CD4-positive, alpha-beta memory T cell (primary cell): ENCODE data around the gene MCM3AP. TPM values are rescaled to one million over a fixed set of nuclear protein-coding genes. Genes with fewer than 3 reads are reported as not detected.
"Not testable (repeated sequence)": the region's sequence is repeated elsewhere in the genome, so short reads cannot be mapped to it uniquely, and the experiment has no call there.

ENCODE experiments used
- CTCF ChIA-PET: fragments of 350-600 bp; sonication (Branson Sonifier 250); formaldehyde crosslinking; loops from one replicate; lab custom pipeline; 2021; ENCODE audit warnings: inconsistent platforms; ENCODE audit not compliant: partially characterized antibody; lab: Charles Lee
- POLR2A ChIA-PET: fragments of 350-600 bp; sonication (Branson Sonifier 250); formaldehyde crosslinking; loops from one replicate; lab custom pipeline; 2021; ENCODE audit not compliant: partially characterized antibody; lab: Charles Lee
- DNase-seq, 5 donors: peaks; one replicate each; pipeline versions ENCODE4 v3.0.0 to v3.0.0-alpha.2; 2020 to 2022; ENCODE audit warnings: mixed read lengths in 1 of 5
- H3K27ac ChIP-seq: one replicate; pipeline ENCODE4 v1.7.0; 2013; ENCODE audit warnings: low read depth, low read length
- H3K27me3 ChIP-seq: 2 replicates; pipeline ENCODE4 v1.7.0; 2013; ENCODE audit warnings: mild to moderate bottlenecking, low read length, moderate library complexity; ENCODE audit not compliant: insufficient read depth
- H3K36me3 ChIP-seq: 2 replicates; pipeline ENCODE4 v1.7.0; 2013; ENCODE audit warnings: mild to moderate bottlenecking, low read length, moderate library complexity; ENCODE audit not compliant: insufficient read depth
- H3K4me1 ChIP-seq: 2 replicates; pipeline ENCODE4 v1.7.0; 2013; ENCODE audit warnings: mild to moderate bottlenecking, low read length, moderate library complexity; ENCODE audit not compliant: insufficient read depth
- H3K4me3 ChIP-seq, 2 donors: one replicate each; pipeline ENCODE4 v1.7.0; 2013; ENCODE audit warnings: low read length in 2 of 2, mild to moderate bottlenecking in 1 of 2
- H3K9me3 ChIP-seq, 2 donors: one replicate each; pipeline ENCODE4 v1.7.0; 2013; ENCODE audit warnings: low read length in 2 of 2, control low read depth in 1 of 2; ENCODE audit not compliant: control insufficient read depth in 1 of 2
- H3K27ac Mint-ChIP-seq, 7 donors: one replicate each; pipeline ENCODE4 v1.8.0; 2020 to 2021; ENCODE audit warnings: mixed read lengths in 7 of 7, mild to moderate bottlenecking in 6 of 7, inconsistent platforms in 3 of 7, moderate library complexity in 3 of 7
- H3K27me3 Mint-ChIP-seq, 2 donors: one replicate each; pipeline ENCODE4 v1.8.0; 2020 to 2021; ENCODE audit warnings: mixed read lengths in 2 of 2
- H3K36me3 Mint-ChIP-seq, 2 donors: one replicate each; pipeline ENCODE4 v1.8.0; 2020 to 2021; ENCODE audit warnings: mixed read lengths in 2 of 2, inconsistent platforms in 1 of 2, mild to moderate bottlenecking in 1 of 2
- H3K4me1 Mint-ChIP-seq, 4 donors: one replicate each; pipeline ENCODE4 v1.8.0; 2020 to 2021; ENCODE audit warnings: mixed read lengths in 4 of 4, mild to moderate bottlenecking in 1 of 4
- H3K4me3 Mint-ChIP-seq, 8 donors: one replicate each; pipeline ENCODE4 v1.8.0; 2020 to 2021; ENCODE audit warnings: mixed read lengths in 8 of 8, mild to moderate bottlenecking in 7 of 8, moderate library complexity in 6 of 8, inconsistent platforms in 3 of 8
- H3K9me3 Mint-ChIP-seq, 8 donors: one replicate each; pipeline ENCODE4 v1.8.0; 2020 to 2021; ENCODE audit warnings: mixed read lengths in 8 of 8, mild to moderate bottlenecking in 5 of 8, inconsistent platforms in 3 of 8, moderate library complexity in 1 of 8
- intact Hi-C: fragments of 100-400 bp; cut with micrococcal nuclease; formaldehyde crosslinking; loops from one replicate; pipeline ENCODE4 v1.15.1; 2023
- polyA plus RNA-seq, 2 donors: library from polyadenylated mRNA; unstranded; fragments of 300-500 nt; fragmentation: Illumina TruSeq; gene quantifications; one replicate each; pipeline ENCODE4 v1.2.3, GENCODE V29; 2021
- total RNA-seq, 2 experiments: library from RNA; stranded (reverse); gene quantifications; one replicate each; pipeline ENCODE4 v1.2.3, GENCODE V29; 2021

MCM3AP gene
- total and polyA plus RNA-seq, 4 experiments from 2014 or later = 14.9 to 168 (median 100) TPM

GRCh38 chr21:46202592-46203202, 82.7 kb downstream of the MCM3AP start:
- H3K27me3 ChIP-seq = no peaks in the 10 kb centered on the region
- ChIA-PET CTCF (no interaction called here), POLR2A (no interaction called here)
- peak in 1 of 5 donors; percentile 11 for DNase-seq
- H3K4me3 Mint-ChIP-seq = no peak overlapping the region
- H3K4me1 Mint-ChIP-seq = no peaks in the 10 kb centered on the region
- H3K27ac Mint-ChIP-seq = peak overlapping the region in 5 of 7 donors; percentile 20 to 74 (median 27)
- no peaks in the 10 kb centered on the region for H3K9me3 ChIP-seq
- peaks cover 0 to 3% (median 0%) of the 10 kb centered on the region in 8 donors for H3K9me3 Mint-ChIP-seq
- H3K27ac ChIP-seq = no peak overlapping the region
- no peaks in the 10 kb centered on the region for H3K4me1 ChIP-seq
- H3K27me3 Mint-ChIP-seq = no peaks in the 10 kb centered on the region
- H3K4me3 ChIP-seq = no peak overlapping the region
- peaks cover 47% of the 10 kb centered on the region for H3K36me3 ChIP-seq
- peaks cover 43 to 64% of the 10 kb centered on the region in 2 donors for H3K36me3 Mint-ChIP-seq
- intact Hi-C loops = no loop called here

- peaks cover 55 to 69% of the 10 kb centered on the region in 2 donors for H3K36me3 Mint-ChIP-seq
- not testable (repeated sequence) for H3K27me3 Mint-ChIP-seq
These were observed 84.3 kb downstream of the MCM3AP start for GRCh38 chr21:46200877-46201803.

GRCh38 chr21:46199436-46200373, 85.7 kb downstream of the MCM3AP start:
- H3K36me3 Mint-ChIP-seq = peaks cover 50 to 60% of the 10 kb centered on the region in 2 donors
- POLR2A ChIA-PET = no interaction called here
- H3K4me3 ChIP-seq = no peak overlapping the region
- H3K9me3 Mint-ChIP-seq = peaks cover 0 to 5% (median 0%) of the 10 kb centered on the region in 8 donors
- no peaks in the 10 kb centered on the region for H3K27me3 ChIP-seq
- H3K4me3 Mint-ChIP-seq = no peak overlapping the region
- H3K4me1 Mint-ChIP-seq = no peaks in the 10 kb centered on the region
- CTCF ChIA-PET = no interaction called here
- no peaks in the 10 kb centered on the region for H3K4me1 ChIP-seq
- no peak for DNase-seq
- intact Hi-C loops = no loop called here
- H3K9me3 ChIP-seq = no peaks in the 10 kb centered on the region
- no peak overlapping the region for H3K27ac ChIP-seq
- H3K27me3 Mint-ChIP-seq = no peaks in the 10 kb centered on the region
- H3K36me3 ChIP-seq = peaks cover 33% of the 10 kb centered on the region
- H3K27ac Mint-ChIP-seq = peak overlapping the region in 1 of 7 donors; percentile 71

More at GRCh38 chr21:46200877-46201803, 84.3 kb downstream of the MCM3AP start:
- CTCF ChIA-PET = interaction anchor here (0.6 kb wide), 1 partner anchor 10 kb away, joined by 3 read pairs; no protein-coding TSS in a partner anchor
- H3K27ac ChIP-seq, H3K4me3 Mint-ChIP-seq, H3K9me3 ChIP-seq, DNase-seq, H3K4me1 ChIP-seq, H3K27me3 ChIP-seq, H3K4me1 Mint-ChIP-seq, intact Hi-C loops, POLR2A ChIA-PET, H3K9me3 Mint-ChIP-seq, H3K4me3 ChIP-seq: not testable (repeated sequence)
- peaks cover 35% of the 10 kb centered on the region for H3K36me3 ChIP-seq
- peak overlapping the region in 2 of 7 donors; percentile 4 to 59 for H3K27ac Mint-ChIP-seq

GRCh38 chr21:46196733-46197132, 88.7 kb downstream of the MCM3AP start:
- H3K27ac Mint-ChIP-seq = no peak overlapping the region
- H3K27me3 ChIP-seq = no peaks in the 10 kb centered on the region
- no peak for DNase-seq
- H3K36me3 ChIP-seq = peaks cover 32% of the 10 kb centered on the region
- intact Hi-C loops = no loop called here
- CTCF ChIA-PET = no interaction called here
- H3K9me3 ChIP-seq = no peaks in the 10 kb centered on the region
- no peak overlapping the region for H3K4me3 ChIP-seq
- H3K4me1 ChIP-seq = no peaks in the 10 kb centered on the region
- H3K36me3 Mint-ChIP-seq = peaks cover 56 to 57% of the 10 kb centered on the region in 2 donors
- no peak overlapping the region for H3K4me3 Mint-ChIP-seq
- H3K9me3 Mint-ChIP-seq = peaks cover 0 to 5% (median 0%) of the 10 kb centered on the region in 8 donors
- no peaks in the 10 kb centered on the region for H3K4me1 Mint-ChIP-seq
- POLR2A ChIA-PET = no interaction called here
- no peak overlapping the region for H3K27ac ChIP-seq
- no peaks in the 10 kb centered on the region for H3K27me3 Mint-ChIP-seq

GRCh38 chr21:46195595-46196195, 89.7 kb downstream of the MCM3AP start:
- Histone ChIP-seq H3K27ac (no peak overlapping the region), H3K27me3 (no peaks in the 10 kb centered on the region), H3K36me3 (peaks cover 30% of the 10 kb centered on the region), H3K4me1 (no peaks in the 10 kb centered on the region), H3K9me3 (no peaks in the 10 kb centered on the region), H3K4me3 (no peak overlapping the region)
- peaks cover 55% of the 10 kb centered on the region in 2 donors for H3K36me3 Mint-ChIP-seq
- intact Hi-C loops = no loop called here
- ChIA-PET POLR2A (no interaction called here), CTCF (no interaction called here)
- H3K27ac Mint-ChIP-seq = peak overlapping the region in 1 of 7 donors; percentile 37
- H3K9me3 Mint-ChIP-seq = peaks cover 0 to 5% (median 0%) of the 10 kb centered on the region in 8 donors
- no peak for DNase-seq
- H3K4me3 Mint-ChIP-seq = no peak overlapping the region
- no peaks in the 10 kb centered on the region for H3K4me1 Mint-ChIP-seq
- H3K27me3 Mint-ChIP-seq = no peaks in the 10 kb centered on the region

GRCh38 chr21:46194374-46195334, 90.8 kb downstream of the MCM3AP start:
- H3K27me3 ChIP-seq = no peaks in the 10 kb centered on the region
- H3K27ac Mint-ChIP-seq = peak overlapping the region in 3 of 7 donors; percentile 37 to 69 (median 47)
- peaks cover 0 to 4% (median 0%) of the 10 kb centered on the region in 8 donors for H3K9me3 Mint-ChIP-seq
- H3K4me3 Mint-ChIP-seq = no peak overlapping the region
- no peak for DNase-seq
- H3K4me1 ChIP-seq = no peaks in the 10 kb centered on the region
- peaks cover 19% of the 10 kb centered on the region for H3K36me3 ChIP-seq
- no peak overlapping the region for H3K4me3 ChIP-seq
- H3K9me3 ChIP-seq = no peaks in the 10 kb centered on the region
- ChIA-PET POLR2A (no interaction called here), CTCF (no interaction called here)
- intact Hi-C loops = no loop called here
- H3K4me1 Mint-ChIP-seq = no peaks in the 10 kb centered on the region
- H3K27ac ChIP-seq = no peak overlapping the region
- H3K27me3 Mint-ChIP-seq = no peaks in the 10 kb centered on the region
- H3K36me3 Mint-ChIP-seq = peaks cover 44 to 47% of the 10 kb centered on the region in 2 donors
